Keratinocyte (primary cell): ENCODE results near the gene ABLIM2. TPM values are rescaled to one million over a fixed set of nuclear protein-coding genes. Genes with fewer than 3 reads are reported as not detected.

Experiments
- DNase-seq: peaks from one replicate; pipeline ENCODE4 v3.0.0-alpha.2; 2011; ENCODE audit warnings: low read depth, missing footprints, low spot score
- FAIRE-seq: peaks from 2 replicates; lab custom pipeline; 2011; peaks lifted over from hg19 to GRCh38; lab: Jason Lieb, UNC
- H2AFZ ChIP-seq: 2 replicates; pipeline ENCODE4 v1.6.0; 2012; ENCODE audit warnings: low read length, control low read depth, inconsistent platforms; ENCODE audit not compliant: control insufficient read depth
- H3K27ac ChIP-seq: 2 replicates; pipeline ENCODE4 v1.5.1; 2011; ENCODE audit warnings: low read length; ENCODE audit not compliant: control insufficient read depth, insufficient read depth
- H3K27me3 ChIP-seq: 3 replicates; pipeline ENCODE4 v1.6.0; 2011; ENCODE audit warnings: low read length; ENCODE audit not compliant: control insufficient read depth, insufficient read depth; ENCODE audit errors: extremely low read depth
- H3K36me3 ChIP-seq, 2 experiments: 2 replicates in 1 of 2; 3 replicates in 1 of 2; pipeline ENCODE4 v1.5.1; 2011; ENCODE audit warnings: low read length in 2 of 2, mild to moderate bottlenecking in 1 of 2; ENCODE audit not compliant: control insufficient read depth in 2 of 2, insufficient read depth in 2 of 2; ENCODE audit errors: extremely low read depth in 1 of 2
- H3K4me1 ChIP-seq: 3 replicates; pipeline ENCODE4 v1.5.1; 2011; ENCODE audit warnings: low read length; ENCODE audit not compliant: control insufficient read depth, insufficient read depth; ENCODE audit errors: extremely low read depth
- H3K4me2 ChIP-seq: 3 replicates; pipeline ENCODE4 v1.6.0; 2011; ENCODE audit warnings: low read depth, low read length; ENCODE audit not compliant: control insufficient read depth, insufficient read depth; ENCODE audit errors: extremely low read depth
- H3K4me3 ChIP-seq, 3 experiments: fragments of 200-600 bp in 1 of 3; sonication (generic) in 1 of 3; 2 replicates in 2 of 3; 3 replicates in 1 of 3; pipeline ENCODE4 v1.5.1; 2011 to 2016; ENCODE audit warnings: low read length in 3 of 3, mild to moderate bottlenecking in 3 of 3, control low read depth in 2 of 3, inconsistent platforms in 1 of 3, low read depth in 1 of 3, mixed read lengths in 1 of 3, mixed run types in 1 of 3, moderate library complexity in 1 of 3; ENCODE audit not compliant: control insufficient read depth in 2 of 3, insufficient read depth in 2 of 3; ENCODE audit errors: extremely low read depth in 1 of 3
- H3K79me2 ChIP-seq: 2 replicates; pipeline ENCODE4 v1.6.0; 2012; ENCODE audit warnings: low read length; ENCODE audit not compliant: control insufficient read depth, insufficient read depth
- H3K9ac ChIP-seq: 3 replicates; pipeline ENCODE4 v1.6.0; 2011; ENCODE audit warnings: low read length; ENCODE audit not compliant: control insufficient read depth, insufficient read depth; ENCODE audit errors: extremely low read depth
- H3K9me1 ChIP-seq: 3 replicates; pipeline ENCODE4 v1.6.0; 2011; ENCODE audit warnings: low read length; ENCODE audit not compliant: control insufficient read depth, insufficient read depth; ENCODE audit errors: extremely low read depth
- H3K9me3 ChIP-seq: 2 replicates; pipeline ENCODE4 v1.5.1; 2012; ENCODE audit warnings: low read depth, low read length; ENCODE audit not compliant: control insufficient read depth
- H4K20me1 ChIP-seq: 3 replicates; pipeline ENCODE4 v1.6.0; 2011; ENCODE audit warnings: low read length; ENCODE audit not compliant: control insufficient read depth, insufficient read depth; ENCODE audit errors: extremely low read depth
- EZH2 ChIP-seq: IDR thresholded peaks from one replicate; pipeline ENCODE4 v1.6.1; 2012; ENCODE audit warnings: inconsistent platforms, mild to moderate bottlenecking, low read length, moderate library complexity
- dilution Hi-C: fragments of 300-500 bp; cut with MboI; formaldehyde crosslinking; loops from one replicate; pipeline ENCODE4 v1.7.0; 2020; ENCODE audit warnings: low sequenced_read_pairs; ENCODE audit not compliant: extremely low pct_ligation_motif_present
- polyA plus RNA-seq, 5 experiments: library from polyadenylated mRNA; depleted of rRNA in 3 of 5; stranded (reverse) in 3 of 5; stranded (forward) in 1 of 5; unstranded in 1 of 5; fragments of >200 nt; gene quantifications; 1 replicate in 1 of 5; 2 replicates in 3 of 5; 3 replicates in 1 of 5; pipeline versions ENCODE4 v1.2.1 to v1.2.3, GENCODE V29; 2011 to 2012; ENCODE audit warnings: missing spikeins in 2 of 5, low read depth in 1 of 5, low replicate concordance in 1 of 5
- TF ChIP-seq, protein P1 (sequence below), 3 experiments: IDR thresholded peaks in 1 of 3; conservative IDR thresholded peaks in 1 of 3; optimal IDR thresholded peaks in 1 of 3; 2 replicates in 2 of 3; 3 replicates in 1 of 3; pipeline versions ENCODE3 to v1.5.1; 2011; ENCODE audit warnings: low read length in 3 of 3, mild to moderate bottlenecking in 3 of 3, moderate library complexity in 2 of 3, control low read depth in 1 of 3, inconsistent platforms in 1 of 3; ENCODE audit not compliant: insufficient read depth in 2 of 3; ENCODE audit errors: extremely low read depth in 1 of 3

Gene ABLIM2
- polyA plus RNA-seq, 1 donor (not counting 4 experiments of a cell fraction or from before 2014, with no cell fraction given), result 0.94 TPM

DNA sequence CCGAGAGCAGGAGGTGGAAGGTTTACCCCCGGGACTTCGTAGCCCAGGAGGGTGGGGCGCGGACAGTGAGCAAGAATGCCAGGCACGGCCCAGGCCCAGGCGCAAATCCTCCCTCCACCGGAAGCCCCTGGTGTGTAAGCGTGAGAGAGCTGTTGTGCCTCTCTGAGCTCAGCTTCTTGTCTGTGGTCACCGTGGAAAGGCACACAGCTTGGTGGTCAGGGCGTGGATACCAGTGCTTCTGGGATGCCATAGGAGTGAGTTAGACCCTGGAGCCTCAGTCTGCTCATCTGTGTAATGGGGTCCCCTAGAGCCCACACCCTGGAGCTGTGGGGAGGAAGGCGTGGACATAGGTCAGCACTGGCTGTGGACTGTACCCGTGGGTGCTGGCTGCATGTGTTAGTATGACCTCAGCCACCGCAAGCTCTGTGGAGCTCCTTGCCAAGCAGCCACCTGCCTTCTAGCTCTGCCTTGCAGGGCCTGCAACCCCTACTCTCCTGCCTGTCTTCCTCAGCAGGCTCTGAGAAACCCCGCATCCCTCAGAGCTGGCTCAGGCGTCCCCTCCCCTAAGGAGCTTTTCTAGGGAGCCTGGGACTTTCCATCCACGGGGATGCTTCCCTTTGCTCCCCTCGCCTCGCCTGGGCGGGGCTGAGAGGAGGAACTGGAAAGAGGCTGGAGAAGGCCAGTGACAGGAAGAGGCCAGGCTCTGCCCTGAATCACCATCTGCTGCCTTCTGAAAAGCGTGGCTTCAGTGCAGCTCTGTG, 190.9 kb downstream of the ABLIM2 start:
- Histone ChIP-seq H3K9me1 (no peaks in the 10 kb centered on the region), H3K9ac (no peak overlapping the region), H3K27ac (no peak overlapping the region), H3K4me2 (no peak overlapping the region), H3K4me3 (no peak overlapping the region), H3K36me3 (no peaks in the 10 kb centered on the region), H3K4me1 (peaks cover 57% of the 10 kb centered on the region), H2AFZ (no peak overlapping the region), H4K20me1 (no peaks in the 10 kb centered on the region), H3K79me2 (no peaks in the 10 kb centered on the region), H3K9me3 (no peaks in the 10 kb centered on the region), H3K27me3 (no peaks in the 10 kb centered on the region)
- no peak for FAIRE-seq
- dilution Hi-C loops, result no loop called here
- TF ChIP-seq, protein P1, sequence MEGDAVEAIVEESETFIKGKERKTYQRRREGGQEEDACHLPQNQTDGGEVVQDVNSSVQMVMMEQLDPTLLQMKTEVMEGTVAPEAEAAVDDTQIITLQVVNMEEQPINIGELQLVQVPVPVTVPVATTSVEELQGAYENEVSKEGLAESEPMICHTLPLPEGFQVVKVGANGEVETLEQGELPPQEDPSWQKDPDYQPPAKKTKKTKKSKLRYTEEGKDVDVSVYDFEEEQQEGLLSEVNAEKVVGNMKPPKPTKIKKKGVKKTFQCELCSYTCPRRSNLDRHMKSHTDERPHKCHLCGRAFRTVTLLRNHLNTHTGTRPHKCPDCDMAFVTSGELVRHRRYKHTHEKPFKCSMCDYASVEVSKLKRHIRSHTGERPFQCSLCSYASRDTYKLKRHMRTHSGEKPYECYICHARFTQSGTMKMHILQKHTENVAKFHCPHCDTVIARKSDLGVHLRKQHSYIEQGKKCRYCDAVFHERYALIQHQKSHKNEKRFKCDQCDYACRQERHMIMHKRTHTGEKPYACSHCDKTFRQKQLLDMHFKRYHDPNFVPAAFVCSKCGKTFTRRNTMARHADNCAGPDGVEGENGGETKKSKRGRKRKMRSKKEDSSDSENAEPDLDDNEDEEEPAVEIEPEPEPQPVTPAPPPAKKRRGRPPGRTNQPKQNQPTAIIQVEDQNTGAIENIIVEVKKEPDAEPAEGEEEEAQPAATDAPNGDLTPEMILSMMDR (optimal IDR thresholded peaks at IDR 0.05 in 1 of 3, IDR thresholded peaks at IDR 0.05 in 1 of 3, conservative IDR thresholded peaks at IDR 0.05 in 1 of 3; ENCODE audit: extremely low read depth in 1 of 3, insufficient read depth in 2 of 3, low read length in 3 of 3), result no peak
- no peak for TF ChIP-seq EZH2
- no peak for DNase-seq

DNA sequence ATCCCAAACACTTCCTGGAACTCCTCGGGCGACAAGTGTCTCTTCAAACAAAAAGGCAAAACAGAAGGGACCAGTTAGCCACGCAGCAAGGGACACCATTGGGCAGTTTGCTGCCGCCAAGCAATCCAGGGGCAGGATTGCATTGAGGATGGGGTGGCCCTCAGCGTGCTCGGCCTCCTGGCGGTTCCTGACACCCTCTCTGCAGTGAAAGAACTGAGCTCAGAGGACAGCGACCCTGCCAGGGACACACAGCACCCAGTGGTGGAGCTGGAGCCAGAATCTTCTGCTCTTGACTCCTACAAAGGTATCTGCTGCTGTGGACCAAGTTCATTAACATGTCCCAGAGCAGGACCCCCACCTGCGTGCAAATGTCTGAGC, 191.6 kb downstream of the ABLIM2 start:
- Histone ChIP-seq H3K4me2 (no peak overlapping the region), H3K36me3 (no peaks in the 10 kb centered on the region), H3K79me2 (no peaks in the 10 kb centered on the region), H3K9me3 (no peaks in the 10 kb centered on the region), H3K9ac (no peak overlapping the region), H3K4me1 (peaks cover 51% of the 10 kb centered on the region), H3K9me1 (no peaks in the 10 kb centered on the region), H3K27ac (no peak overlapping the region), H3K4me3 (no peak overlapping the region), H2AFZ (no peak overlapping the region), H3K27me3 (no peaks in the 10 kb centered on the region), H4K20me1 (no peaks in the 10 kb centered on the region)
- TF ChIP-seq, protein P1 (optimal IDR thresholded peaks at IDR 0.05 in 1 of 3, IDR thresholded peaks at IDR 0.05 in 1 of 3, conservative IDR thresholded peaks at IDR 0.05 in 1 of 3; ENCODE audit: extremely low read depth in 1 of 3, insufficient read depth in 2 of 3, low read length in 3 of 3), result no peak
- TF ChIP-seq EZH2, result no peak
- dilution Hi-C loops, result no loop called here
- DNase-seq (no peak), FAIRE-seq (no peak)
